PFSK-1 (cell line): ENCODE results near the gene DIPK1C.

ENCODE experiments used
- POLR2AphosphoS5 ChIP-seq: IDR thresholded peaks from 2 replicates; pipeline ENCODE4 v1.6.1; 2012; ENCODE audit warnings: low read depth, mild to moderate bottlenecking, control low read depth, low read length, moderate library complexity
- REST ChIP-seq, 2 experiments: IDR thresholded peaks; 2 replicates each; pipeline versions ENCODE4 v1.6.1 to v1.8.0; 2011 to 2012; ENCODE audit warnings: low read depth in 2 of 2, low read length in 2 of 2, control low read depth in 1 of 2, inconsistent platforms in 1 of 2, mild to moderate bottlenecking in 1 of 2, moderate library complexity in 1 of 2; ENCODE audit not compliant: insufficient read depth in 1 of 2
- SIN3A ChIP-seq: IDR thresholded peaks from 2 replicates; pipeline ENCODE4 v1.6.1; 2012; ENCODE audit warnings: mild to moderate bottlenecking, low read length, moderate library complexity, borderline replicate concordance; ENCODE audit not compliant: insufficient read depth

GRCh38 chr18:74459889-74460288 is 2.8 kb upstream of the DIPK1C start:
- TF ChIP-seq POLR2AphosphoS5 (no peak), SIN3A (no peak), REST (IDR thresholded peaks at IDR 0.05; ENCODE audit: insufficient read depth in 1 of 2, low read depth in 2 of 2, low read length in 2 of 2) (no peak)
